Kidney capillary endothelial cell (primary cell): ENCODE data around the gene IGF2BP2.
"Not testable (repeated sequence)": the region's sequence is repeated elsewhere in the genome, so short reads cannot be mapped to it uniquely, and the experiment has no call there.

Experiments
- DNase-seq: peaks from one replicate; pipeline ENCODE4 v3.0.0-alpha.2; 2018; ENCODE audit warnings: low spot score

Gene IGF2BP2

DNA sequence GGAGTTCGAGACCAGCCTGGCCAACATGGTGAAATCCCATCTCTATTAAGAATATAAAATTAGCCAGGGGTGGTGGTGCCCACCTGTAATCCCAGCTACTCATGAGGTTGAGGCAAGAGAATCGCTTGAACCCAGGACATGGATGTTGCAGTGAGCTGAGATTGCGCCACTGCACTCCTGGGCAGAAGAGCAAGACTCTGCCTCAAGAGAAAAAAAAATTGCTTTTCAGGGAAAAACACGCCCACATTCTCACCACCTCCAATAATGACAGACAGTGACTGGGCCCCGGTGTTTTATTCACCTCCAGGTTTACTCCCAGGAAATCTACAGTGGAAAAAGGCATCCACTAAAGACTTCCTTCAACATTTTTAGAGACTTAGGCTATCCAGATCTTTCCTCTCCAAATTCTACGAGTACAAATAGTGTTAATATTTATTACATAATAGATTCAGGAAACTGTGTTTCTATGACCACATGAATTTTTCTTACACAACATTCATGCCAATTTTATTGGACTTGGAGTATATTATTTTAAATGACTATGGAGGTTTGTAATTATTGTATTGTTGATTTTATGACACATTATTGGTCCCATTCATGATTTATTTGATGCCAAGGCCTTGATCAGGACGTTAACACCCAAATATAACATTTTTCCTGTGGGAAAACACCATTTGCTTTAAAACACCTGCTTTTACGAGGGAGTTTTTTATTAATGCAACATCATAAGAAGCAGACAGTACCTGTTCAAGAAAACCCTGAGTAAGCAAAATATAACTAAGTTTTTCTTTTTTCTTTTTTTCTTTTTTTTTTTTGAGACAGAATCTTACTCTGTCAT, 26.6 kb downstream of the IGF2BP2 start:
- DNase-seq, result no peak

- DNase-seq, result no peak
Observed at GRCh38 chr3:185797108-185797881, 27.5 kb downstream of the IGF2BP2 start.

DNA sequence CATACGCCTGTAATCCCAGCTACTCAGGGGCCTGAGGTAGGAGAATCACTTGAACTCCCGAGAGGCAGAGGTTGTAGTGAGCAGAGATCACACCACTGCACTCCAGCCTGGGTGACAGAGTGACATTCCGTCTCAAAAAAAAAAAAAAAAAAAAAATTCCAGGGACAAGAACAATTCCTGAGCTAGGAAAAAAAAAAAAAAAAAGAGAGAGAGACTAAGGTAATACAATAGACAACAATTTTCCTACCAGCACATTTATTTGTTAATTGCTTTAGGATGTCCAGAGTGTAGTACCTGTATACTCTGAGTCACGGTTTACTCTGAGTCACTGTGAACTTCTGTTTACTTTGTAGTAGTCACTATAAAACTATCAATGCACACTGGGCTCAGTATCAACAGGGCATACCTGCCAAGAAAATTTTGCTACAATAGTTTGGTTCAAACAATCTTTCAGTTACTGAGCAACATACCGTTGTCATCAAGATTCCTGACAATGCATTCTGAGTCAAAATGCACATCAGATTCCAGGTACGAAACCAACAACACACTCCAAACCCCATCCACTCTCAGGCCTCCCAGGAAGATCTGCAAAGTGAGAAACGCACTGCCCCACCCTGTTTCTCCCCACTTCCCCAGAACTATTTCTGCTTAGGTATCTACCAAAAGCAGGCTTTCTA, 28.3 kb downstream of the IGF2BP2 start:
- DNase-seq, result no peak

- DNase-seq, result no peak
Observed at GRCh38 chr3:185793381-185793780, 31.5 kb downstream of the IGF2BP2 start.

- no peak for DNase-seq
Observed at GRCh38 chr3:185792955-185793354, 31.9 kb downstream of the IGF2BP2 start.

DNA sequence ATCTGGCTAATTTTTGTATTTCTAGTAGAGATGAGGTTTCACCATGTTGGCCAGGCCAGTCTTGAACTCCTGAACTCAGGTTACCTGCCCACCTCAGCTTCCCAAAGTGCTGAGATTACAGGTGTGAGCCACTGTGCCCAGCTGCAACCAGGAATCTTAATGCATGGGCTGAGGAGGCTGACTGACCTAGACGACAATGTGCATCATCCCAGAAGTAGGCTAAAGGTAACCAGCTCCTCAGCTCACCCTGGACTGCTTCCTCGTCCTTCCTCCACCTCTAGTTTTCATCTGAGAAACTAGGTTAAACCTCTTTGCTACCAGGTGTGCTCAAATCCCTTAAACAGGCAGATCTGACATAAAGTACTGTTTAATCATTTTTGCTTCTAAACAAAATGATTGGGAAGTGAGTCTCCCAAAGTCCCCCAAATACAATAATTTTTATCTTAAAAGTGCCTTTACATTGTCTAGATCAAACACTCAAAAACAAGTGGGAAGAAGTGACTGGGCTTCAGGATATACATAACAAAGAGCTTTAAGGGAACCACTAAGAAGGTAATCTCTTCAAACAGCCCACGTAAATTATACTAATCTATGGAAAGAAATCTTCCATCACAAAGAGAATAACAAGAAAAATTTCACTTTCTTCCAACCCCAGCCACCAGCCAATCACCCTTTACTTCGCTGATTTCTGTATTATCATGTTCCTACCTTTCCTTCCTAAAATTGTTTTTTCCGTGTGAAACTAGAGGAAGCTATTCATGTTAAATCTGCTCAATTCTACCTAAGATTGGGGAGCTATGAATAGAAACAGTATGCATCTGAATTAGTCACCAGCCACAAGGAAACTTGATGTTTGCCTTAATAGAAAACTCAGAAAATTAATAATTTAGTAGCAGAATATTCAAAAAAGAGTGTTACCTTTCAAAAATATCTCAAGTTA, 34.7 kb downstream of the IGF2BP2 start:
- DNase-seq, result no peak

DNA sequence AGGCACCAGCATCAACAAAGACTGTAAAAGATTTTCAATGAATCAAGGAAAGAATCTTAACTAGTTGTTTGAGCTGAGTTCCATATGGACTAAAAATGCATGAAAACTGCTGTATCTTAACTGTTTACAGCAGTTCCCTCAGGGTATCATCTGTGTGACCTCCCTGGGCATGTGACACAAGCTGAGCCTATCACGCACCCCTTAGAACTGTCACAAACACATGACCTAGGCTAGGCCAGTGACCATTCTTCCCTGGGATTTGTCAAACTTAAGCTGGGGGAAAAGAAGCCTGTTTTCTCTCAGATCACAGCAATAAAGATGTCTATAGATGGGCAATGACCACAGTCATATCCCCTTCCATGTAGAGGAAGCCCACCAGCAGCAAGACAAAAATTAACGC, 35.7 kb downstream of the IGF2BP2 start:
- no peak for DNase-seq

DNA sequence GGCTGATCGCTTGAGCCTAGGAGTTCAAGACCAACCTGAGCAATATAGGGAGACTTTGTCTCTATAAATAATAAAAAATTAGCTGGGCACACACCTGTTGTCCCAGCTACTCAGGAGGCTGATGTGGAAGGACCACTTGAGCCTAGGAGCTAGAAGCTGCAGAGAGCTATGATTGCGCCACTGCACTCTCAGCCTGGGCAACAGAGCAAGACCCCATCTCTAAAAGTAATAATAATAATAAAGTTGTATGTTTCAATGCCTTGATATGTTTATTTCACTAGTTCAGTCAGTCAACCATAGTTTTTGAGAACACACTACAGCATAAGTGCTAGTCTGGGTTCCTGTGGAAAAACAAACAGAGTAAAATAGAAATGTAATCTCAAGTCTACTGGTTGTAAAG, 36.5 kb downstream of the IGF2BP2 start:
- no peak for DNase-seq

- DNase-seq, result no peak
Observed at GRCh38 chr3:185786956-185787877, 37.6 kb downstream of the IGF2BP2 start.

DNA sequence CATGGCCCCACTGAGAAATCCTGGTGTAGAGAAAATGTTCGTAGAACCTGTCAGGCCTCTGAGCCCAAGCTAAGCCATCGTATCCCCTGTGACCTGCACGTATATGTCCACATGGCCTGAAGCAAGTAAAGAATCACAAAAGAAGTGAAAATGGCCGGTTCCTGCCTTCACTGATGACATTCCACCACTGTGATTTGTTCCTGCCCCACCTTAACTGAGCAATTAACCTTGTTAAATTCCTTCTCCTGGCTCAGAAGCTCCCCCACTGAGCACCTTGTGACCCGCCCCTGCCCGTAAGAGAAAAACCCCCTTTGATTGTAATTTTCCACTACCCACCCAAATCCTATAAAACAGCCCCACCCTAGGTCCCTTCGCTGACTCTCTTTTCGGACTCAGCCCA, 38.6 kb downstream of the IGF2BP2 start:
- not testable (repeated sequence) for DNase-seq

GRCh38 chr3:185784317-185784716, 40.5 kb downstream of the IGF2BP2 start:
- DNase-seq, result no peak

DNA sequence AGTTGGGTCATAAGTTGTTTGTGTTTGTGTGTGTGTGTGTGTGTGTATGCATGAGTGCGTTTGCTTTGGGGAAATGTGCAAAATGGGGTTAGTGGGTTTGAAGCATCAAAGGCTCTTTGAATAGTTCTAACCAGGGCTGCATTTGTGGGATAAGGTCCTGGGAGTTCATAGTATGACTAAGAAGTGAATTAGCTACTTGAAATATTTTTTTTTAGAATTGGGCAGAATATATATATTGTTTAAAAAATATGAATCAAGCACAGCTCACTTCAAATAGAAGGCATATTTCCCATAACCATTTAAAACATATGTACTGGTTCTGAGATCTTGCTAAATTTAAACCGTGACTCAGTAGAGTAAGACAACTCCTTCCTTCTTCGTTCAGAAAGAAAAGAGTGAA, 43.1 kb downstream of the IGF2BP2 start:
- DNase-seq, result peak; percentile 56

DNA sequence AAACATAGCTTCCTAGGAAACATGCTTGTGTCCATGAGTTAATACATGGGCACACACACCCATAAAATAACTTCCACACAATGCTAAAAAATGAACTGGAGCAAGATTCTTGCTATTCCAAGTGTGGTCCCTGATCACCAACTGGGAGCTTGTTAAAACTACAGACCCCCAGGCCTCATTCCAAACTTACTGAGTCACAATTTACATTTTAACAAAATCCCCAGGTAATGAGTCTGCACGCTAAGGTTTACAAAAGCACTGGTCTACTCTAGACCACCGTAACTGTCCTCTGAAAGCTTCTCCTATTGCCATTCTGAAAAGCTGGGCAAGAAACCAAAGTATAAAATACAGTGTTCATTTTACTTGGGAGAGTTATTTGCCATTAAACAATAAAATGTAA, 45.4 kb downstream of the IGF2BP2 start:
- DNase-seq, result no peak

- DNase-seq, result no peak
Observed at GRCh38 chr3:185778821-185779220, 46.0 kb downstream of the IGF2BP2 start.

GRCh38 chr3:185778094-185778493, 46.7 kb downstream of the IGF2BP2 start:
- DNase-seq, result no peak

DNA sequence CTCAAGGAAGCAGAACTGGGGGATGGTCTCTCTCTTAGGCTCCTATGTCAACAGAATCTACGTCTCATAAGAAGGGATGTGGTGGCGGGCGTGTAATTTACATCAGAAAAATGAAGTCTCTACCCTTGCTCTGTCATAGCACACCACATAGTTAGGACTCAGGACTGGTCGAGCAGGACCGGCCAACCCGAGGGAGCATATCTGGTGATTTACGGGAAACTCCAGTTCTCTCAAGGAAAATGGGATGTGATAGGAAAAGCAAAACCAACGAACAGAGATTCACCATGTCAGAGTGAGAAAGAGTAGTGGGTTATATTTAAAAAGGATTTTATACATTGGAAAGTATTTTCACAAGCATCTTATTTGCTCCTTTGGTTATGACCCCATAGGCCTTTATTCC, 54.7 kb downstream of the IGF2BP2 start:
- no peak for DNase-seq

GRCh38 chr3:185768578-185768982, 56.3 kb downstream of the IGF2BP2 start:
- DNase-seq, result not testable (repeated sequence)

DNA sequence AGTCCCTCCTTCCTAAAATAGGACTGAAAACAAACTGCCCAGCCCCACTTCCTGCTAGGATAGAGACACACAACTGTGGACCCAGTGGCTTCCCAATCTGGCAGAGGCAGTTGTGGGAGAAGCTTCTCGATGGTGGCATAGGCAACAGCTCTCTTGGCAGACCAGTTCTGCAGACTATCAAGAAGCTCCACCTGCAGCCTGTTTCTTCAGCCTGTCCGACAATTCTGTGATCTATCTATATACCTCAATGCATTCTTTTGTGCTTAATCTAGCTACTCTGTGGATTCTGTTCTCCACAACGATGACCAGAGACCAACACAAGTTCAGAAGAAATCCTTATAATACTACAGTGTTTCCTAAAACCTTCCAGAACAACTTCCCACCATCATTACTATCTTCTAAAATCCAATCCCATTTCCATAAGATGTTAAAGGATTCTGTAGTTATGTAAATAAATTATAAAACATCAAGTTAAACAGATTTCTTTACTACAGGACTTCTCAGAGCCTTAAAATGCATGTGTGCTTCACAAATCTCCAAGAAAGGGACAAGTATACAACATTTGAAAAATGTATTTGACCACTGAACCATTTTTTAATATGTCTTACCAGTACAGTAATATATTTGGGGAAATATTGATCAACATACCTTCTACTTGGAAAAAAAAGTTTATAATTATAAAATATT, 57.7 kb downstream of the IGF2BP2 start:
- no peak for DNase-seq

DNA sequence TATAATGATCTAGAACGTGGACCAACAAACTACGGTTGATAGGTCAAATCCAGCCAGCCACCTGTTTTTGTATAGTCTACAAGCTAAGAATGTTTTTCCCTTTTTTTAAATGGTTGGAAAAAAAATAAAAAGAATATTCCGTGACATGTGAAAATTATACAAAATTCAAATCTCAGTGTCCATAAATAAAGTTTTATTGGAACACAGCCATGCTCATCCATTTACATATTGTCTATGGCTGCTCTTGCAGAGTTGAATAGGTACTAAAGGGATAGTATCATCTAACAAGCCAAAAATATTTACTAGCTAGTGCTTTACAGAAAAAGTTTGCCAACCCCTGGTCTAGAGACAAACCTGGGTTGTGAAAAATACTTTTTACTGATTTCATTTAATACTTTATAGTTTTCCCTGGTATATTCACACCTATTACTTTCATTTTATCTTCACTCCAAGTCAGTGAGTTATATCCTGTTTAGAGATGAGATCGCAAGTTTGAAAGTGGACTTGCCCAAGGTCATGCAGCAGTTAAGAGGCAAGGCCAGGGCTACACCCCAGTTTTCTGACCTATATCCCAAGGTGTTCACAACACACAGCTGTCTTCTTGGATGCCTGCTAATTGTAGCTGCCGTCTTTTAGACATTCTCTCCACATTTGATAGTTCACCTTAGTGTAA, 58.4 kb downstream of the IGF2BP2 start:
- no peak for DNase-seq
